GM10248 (cell line): Measurements from ENCODE around the gene PRKAR1B.

Source experiments
- CTCF ChIA-PET: fragments of 300-600 bp; sonication (Branson Sonifier 250); formaldehyde crosslinking; extraction: SDS; loops from one replicate; lab custom pipeline; 2021; ENCODE audit warnings: antibody characterized with exemption; lab: Yijun Ruan, JAX
- POLR2A ChIA-PET: fragments of 350-650 bp; sonication (Branson Sonifier 250); formaldehyde crosslinking; extraction: SDS; loops from one replicate; lab custom pipeline; 2020; ENCODE audit warnings: antibody characterized with exemption; lab: Yijun Ruan, JAX
- DNase-seq: peaks from one replicate; pipeline ENCODE4 v3.0.0; 2012; ENCODE audit errors: extremely low spot score
- TF ChIP-seq, protein P1 (sequence below): IDR thresholded peaks from 2 replicates; pipeline ENCODE4 v1.5.1; 2012; ENCODE audit warnings: mild to moderate bottlenecking, low read depth; ENCODE audit errors: extremely low read depth, missing control alignments, control extremely low read depth

PRKAR1B gene

DNA sequence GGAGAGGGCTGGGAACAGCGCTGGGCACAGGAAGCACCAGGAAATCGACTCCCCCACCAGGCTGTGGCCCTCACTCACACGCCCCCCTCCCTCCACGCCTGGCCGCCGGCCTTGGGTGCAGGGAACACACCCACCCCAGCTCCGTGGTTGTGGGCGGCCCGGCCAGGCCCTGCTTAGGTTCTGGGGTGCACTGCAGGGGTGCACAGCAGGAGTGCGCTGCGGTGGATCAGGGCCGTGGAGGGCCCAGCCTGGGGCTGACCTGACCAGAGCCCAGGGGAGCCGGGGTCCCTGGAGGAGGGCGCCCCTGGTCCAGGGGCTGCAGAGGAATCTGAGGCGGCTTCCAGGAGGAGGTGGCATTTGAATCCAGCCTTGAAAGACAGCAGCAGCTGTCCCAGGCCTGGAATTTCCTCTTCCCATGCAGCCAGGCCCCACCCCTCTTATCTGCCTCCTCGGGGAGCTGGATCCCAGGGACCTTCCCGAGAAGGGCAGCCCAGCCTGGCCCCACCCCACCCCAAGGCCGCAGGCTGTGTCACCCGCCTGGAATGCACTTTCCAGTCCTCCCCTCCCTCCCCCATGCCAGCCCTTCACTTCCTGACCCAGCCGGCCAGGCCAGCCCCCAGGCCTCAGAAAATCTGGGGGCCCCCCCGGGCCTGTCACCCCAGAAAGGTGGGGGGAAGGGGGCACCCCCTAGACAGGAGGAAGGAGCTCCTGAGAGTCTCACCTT, 189.0 kb downstream of the PRKAR1B start:
- TF ChIP-seq, protein P1, sequence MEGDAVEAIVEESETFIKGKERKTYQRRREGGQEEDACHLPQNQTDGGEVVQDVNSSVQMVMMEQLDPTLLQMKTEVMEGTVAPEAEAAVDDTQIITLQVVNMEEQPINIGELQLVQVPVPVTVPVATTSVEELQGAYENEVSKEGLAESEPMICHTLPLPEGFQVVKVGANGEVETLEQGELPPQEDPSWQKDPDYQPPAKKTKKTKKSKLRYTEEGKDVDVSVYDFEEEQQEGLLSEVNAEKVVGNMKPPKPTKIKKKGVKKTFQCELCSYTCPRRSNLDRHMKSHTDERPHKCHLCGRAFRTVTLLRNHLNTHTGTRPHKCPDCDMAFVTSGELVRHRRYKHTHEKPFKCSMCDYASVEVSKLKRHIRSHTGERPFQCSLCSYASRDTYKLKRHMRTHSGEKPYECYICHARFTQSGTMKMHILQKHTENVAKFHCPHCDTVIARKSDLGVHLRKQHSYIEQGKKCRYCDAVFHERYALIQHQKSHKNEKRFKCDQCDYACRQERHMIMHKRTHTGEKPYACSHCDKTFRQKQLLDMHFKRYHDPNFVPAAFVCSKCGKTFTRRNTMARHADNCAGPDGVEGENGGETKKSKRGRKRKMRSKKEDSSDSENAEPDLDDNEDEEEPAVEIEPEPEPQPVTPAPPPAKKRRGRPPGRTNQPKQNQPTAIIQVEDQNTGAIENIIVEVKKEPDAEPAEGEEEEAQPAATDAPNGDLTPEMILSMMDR, result no peak
- ChIA-PET CTCF (no interaction called here), POLR2A (no interaction called here)
- no peak for DNase-seq

DNA sequence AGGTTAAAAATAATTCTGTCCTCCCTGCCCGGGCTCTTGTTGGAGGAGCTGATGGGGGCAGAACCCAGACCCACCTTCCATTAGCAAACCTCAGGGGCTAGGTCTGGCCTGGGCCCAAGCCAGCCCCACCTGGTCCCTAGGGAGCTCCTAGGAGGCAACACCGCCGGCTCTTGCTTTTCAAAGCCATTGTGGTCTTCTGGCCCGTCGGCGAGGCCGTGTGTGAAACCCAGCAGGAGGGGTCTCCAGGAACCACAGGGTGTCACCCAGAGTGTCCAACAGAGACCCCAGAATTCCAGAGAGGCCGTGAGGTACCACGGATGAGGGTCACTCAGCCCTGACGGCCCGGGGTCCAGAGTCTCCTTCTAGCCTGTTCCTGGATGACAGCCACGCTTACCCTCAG, 190.8 kb downstream of the PRKAR1B start:
- ChIA-PET POLR2A (no interaction called here), CTCF (no interaction called here)
- TF ChIP-seq, protein P1, result no peak
- no peak for DNase-seq

DNA sequence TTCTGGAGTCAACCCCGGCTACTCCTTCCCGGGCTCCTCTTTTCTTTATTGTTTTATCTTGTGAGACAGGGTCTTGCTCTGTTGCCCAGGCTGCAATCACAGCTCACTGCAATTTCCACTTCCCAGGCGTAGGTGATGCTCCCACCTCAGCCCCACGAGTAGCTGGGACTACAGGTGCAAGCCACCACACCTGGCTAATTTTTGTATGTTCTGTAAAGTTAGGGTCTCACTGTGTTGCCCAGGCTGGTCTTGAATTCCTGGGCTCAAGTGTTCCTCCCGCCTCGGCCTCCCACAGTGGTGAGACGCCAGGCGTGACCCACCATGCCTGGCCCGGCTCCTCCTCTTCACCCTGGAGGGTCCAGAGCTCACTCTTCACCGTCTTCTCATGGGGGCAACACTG, 192.1 kb downstream of the PRKAR1B start:
- ChIA-PET CTCF (interaction anchor here (1.1 to 1.3 kb wide), 2 partner anchors 8 to 11 kb away, joined by 3 read pairs; no protein-coding TSS in a partner anchor), POLR2A (no interaction called here)
- DNase-seq, result no peak
- TF ChIP-seq, protein P1, result no peak

DNA sequence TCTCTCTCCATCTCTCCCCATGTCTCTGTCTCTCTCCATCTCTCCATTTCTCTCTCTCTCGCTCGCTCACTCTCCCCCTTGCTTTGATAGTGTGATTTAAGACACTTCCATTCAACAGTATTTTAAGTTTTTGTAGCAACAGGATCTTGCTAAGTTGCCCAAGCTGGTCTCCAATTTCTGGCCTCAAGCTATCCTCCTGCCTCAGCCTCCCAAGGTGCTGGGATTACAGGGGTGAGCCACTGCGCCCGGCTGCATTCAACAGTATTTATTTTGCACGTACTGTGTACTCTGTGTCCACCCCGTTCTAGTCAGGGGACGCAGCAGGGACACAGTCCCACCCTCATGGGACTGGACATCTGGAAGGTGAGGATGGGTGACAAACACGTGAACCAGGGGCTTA, 193.0 kb downstream of the PRKAR1B start:
- POLR2A ChIA-PET, result no interaction called here
- CTCF ChIA-PET, result interaction anchor here (1.3 kb wide), 1 partner anchor 10 kb away, joined by 3 read pairs; no protein-coding TSS in a partner anchor
- TF ChIP-seq, protein P1, result no peak
- no peak for DNase-seq

DNA sequence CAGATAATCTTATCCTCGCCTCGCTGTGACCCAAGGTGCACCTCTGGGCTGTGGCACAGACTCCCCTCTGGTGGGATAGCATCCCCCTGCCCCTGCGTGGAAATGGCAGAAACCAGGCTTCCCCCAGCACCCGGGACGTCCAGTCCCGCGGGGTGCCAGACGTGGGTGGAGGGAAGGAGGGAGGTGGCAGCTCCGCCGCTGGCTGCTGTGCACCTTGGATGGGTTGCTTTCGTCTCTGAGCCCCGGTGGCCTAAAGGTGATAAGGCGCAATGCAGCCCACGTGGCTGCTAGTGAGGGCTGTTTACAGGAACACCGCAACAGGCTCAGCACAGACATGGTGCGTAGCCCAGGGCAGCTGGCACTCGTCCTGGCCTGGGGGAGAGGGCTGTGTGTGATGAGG, 193.8 kb downstream of the PRKAR1B start:
- DNase-seq, result no peak
- TF ChIP-seq, protein P1, result no peak
- ChIA-PET POLR2A (no interaction called here), CTCF (no interaction called here)

DNA sequence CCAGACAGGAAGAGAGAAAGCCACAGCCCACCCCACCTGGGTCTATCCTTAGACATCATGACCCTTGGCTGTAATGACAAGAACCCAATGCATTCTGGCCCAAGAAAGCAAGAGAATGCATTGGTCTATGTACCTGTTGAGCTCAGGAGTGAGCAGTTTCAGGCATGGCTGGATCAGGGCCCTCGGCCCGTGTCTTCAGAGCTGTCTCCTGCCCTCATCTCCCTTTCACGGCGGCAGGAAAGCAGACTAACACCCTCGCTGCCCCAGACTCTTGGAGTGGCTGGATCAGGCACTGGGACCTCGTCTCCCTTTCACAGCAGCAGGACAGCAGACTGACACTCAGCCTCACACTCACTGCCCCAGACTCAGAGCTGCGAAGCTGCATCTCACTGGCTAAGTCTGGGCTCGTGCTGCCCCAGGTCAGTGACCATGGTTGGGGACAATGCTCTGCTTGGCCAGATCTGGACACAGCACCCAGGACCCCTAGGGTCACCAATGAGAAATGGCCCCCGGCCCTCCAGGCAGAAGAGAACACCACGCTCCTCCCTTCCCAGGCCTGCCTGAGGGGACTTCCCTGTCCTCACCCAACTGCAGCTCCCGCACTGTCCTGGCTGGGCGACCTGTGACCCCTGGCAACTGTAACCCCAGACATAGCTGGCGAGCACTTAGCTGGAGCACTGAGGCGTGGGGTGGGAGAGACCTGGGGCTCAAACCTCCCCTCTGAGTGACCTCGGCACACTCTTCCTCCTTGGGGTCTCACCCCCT, 194.5 kb downstream of the PRKAR1B start:
- CTCF ChIA-PET, result interaction anchor here (1.3 kb wide), 1 partner anchor 21 kb away, joined by 3 read pairs; no protein-coding TSS in a partner anchor
- no peak for DNase-seq
- POLR2A ChIA-PET, result no interaction called here
- TF ChIP-seq, protein P1, result no peak
